AG09319 (cell line): Measurements from ENCODE around the gene SLC34A3.

Source experiments
- DNase-seq: peaks from one replicate; pipeline ENCODE4 v3.0.0-alpha.2; 2010; ENCODE audit warnings: low read depth; ENCODE audit errors: extremely low read depth
- CTCF ChIP-seq: IDR thresholded peaks from 2 replicates; pipeline ENCODE4 v1.5.1; 2011; ENCODE audit warnings: low read depth, mild to moderate bottlenecking, inconsistent platforms, low read length, moderate library complexity

The SLC34A3 gene

GRCh38 chr9:137266585-137267453 is 36.1 kb downstream of the SLC34A3 start:
- TF ChIP-seq CTCF = no peak

GRCh38 chr9:137267933-137268355 is 37.2 kb downstream of the SLC34A3 start:
- no peak for TF ChIP-seq CTCF
- DNase-seq = no peak

More at GRCh38 chr9:137266585-137267453, 36.1 kb downstream of the SLC34A3 start:
- no peak for DNase-seq

GRCh38 chr9:137268538-137269201 is 38.0 kb downstream of the SLC34A3 start:
- TF ChIP-seq CTCF = no peak
- DNase-seq = no peak

GRCh38 chr9:137269231-137269772 is 38.6 kb downstream of the SLC34A3 start:
- no peak for DNase-seq
- TF ChIP-seq CTCF = no peak

GRCh38 chr9:137270929-137271695 is 40.4 kb downstream of the SLC34A3 start:
- TF ChIP-seq CTCF = no peak
- no peak for DNase-seq

- DNase-seq = no peak
- TF ChIP-seq CTCF = no peak
These were observed 41.0 kb downstream of the SLC34A3 start for GRCh38 chr9:137271696-137272076.
